HepG2 (cell line): ENCODE results near the gene TSSK3. TPM values are rescaled to one million over a fixed set of nuclear protein-coding genes. Genes with fewer than 3 reads are reported as not detected.

ENCODE experiments used
- GMEB2 ChIP-seq: IDR thresholded peaks from 2 replicates; pipeline ENCODE4 v1.6.1; 2016; ENCODE audit warnings: missing biosample characterization, missing genetic modification reagents, low read depth
- MXI1 ChIP-seq: IDR thresholded peaks from 3 replicates; pipeline ENCODE4 v1.6.1; 2012; ENCODE audit warnings: low read depth, low read length, inconsistent platforms, borderline replicate concordance
- PHF5A ChIP-seq: IDR thresholded peaks from one replicate; pipeline ENCODE4 v1.6.1; 2018; ENCODE audit warnings: low read depth, missing genetic modification reagents; ENCODE audit not compliant: unreplicated experiment
- RBAK ChIP-seq: sonication (generic); formaldehyde crosslinking; IDR thresholded peaks from 2 replicates; pipeline ENCODE4 v1.5.1; 2020; ENCODE audit warnings: mild to moderate bottlenecking, missing genetic modification reagents
- TBX2 ChIP-seq: sonication (generic); formaldehyde crosslinking; IDR thresholded peaks from 2 replicates; pipeline ENCODE4 v1.5.0; 2020; ENCODE audit warnings: missing genetic modification reagents, mild to moderate bottlenecking, borderline replicate concordance
- ZNF318 ChIP-seq: sonication (generic); formaldehyde crosslinking; IDR thresholded peaks from 2 replicates; pipeline ENCODE4 v1.4.0; 2020; ENCODE audit warnings: mild to moderate bottlenecking, missing genetic modification reagents
- ZNF367 ChIP-seq: sonication (generic); formaldehyde crosslinking; IDR thresholded peaks from 2 replicates; pipeline ENCODE4 v1.4.0; 2020; ENCODE audit warnings: missing genetic modification reagents, borderline replicate concordance
- ZNF773 ChIP-seq: sonication (generic); formaldehyde crosslinking; IDR thresholded peaks from 2 replicates; pipeline ENCODE4 v1.4.0; 2020; ENCODE audit warnings: missing genetic modification reagents, borderline replicate concordance
- polyA plus RNA-seq, 8 experiments: library from polyadenylated mRNA; depleted of rRNA in 3 of 8; stranded (reverse) in 7 of 8; unstranded in 1 of 8; fragments of >200 nt; fragmentation: Illumina TruSeq in 4 of 8; extraction: Trizol in 4 of 8; gene quantifications; 2 replicates each; pipeline versions ENCODE4 v1.2.1 to v1.2.3, GENCODE V29; 2011 to 2016; ENCODE audit warnings: low read depth in 4 of 8, missing spikeins in 1 of 8, mixed read lengths in 1 of 8; ENCODE audit not compliant: insufficient read depth in 1 of 8
- total RNA-seq, 5 experiments: library from RNA; depleted of rRNA; stranded (reverse); fragments of >200 nt; fragmentation: Illumina TruSeq; extraction: Trizol; gene quantifications; 2 replicates each; pipeline ENCODE4 v1.2.3, GENCODE V29; 2016; ENCODE audit warnings: low read depth in 1 of 5
- TF ChIP-seq, protein P1 (sequence below): sonication (generic); formaldehyde crosslinking; IDR thresholded peaks from 2 replicates; pipeline ENCODE4 v1.4.0; 2020; ENCODE audit warnings: missing genetic modification reagents, borderline replicate concordance
- TF ChIP-seq, protein P2 (sequence below): sonication (generic); formaldehyde crosslinking; IDR thresholded peaks from 2 replicates; pipeline ENCODE4 v1.4.0; 2020; ENCODE audit warnings: low read depth, mild to moderate bottlenecking, missing genetic modification reagents

The TSSK3 gene
- total and polyA plus RNA-seq, 2 of the 13 experiments (the other 11 are each of a cell fraction or from before 2014, with no cell fraction given): 1.0 to 1.1 TPM

DNA sequence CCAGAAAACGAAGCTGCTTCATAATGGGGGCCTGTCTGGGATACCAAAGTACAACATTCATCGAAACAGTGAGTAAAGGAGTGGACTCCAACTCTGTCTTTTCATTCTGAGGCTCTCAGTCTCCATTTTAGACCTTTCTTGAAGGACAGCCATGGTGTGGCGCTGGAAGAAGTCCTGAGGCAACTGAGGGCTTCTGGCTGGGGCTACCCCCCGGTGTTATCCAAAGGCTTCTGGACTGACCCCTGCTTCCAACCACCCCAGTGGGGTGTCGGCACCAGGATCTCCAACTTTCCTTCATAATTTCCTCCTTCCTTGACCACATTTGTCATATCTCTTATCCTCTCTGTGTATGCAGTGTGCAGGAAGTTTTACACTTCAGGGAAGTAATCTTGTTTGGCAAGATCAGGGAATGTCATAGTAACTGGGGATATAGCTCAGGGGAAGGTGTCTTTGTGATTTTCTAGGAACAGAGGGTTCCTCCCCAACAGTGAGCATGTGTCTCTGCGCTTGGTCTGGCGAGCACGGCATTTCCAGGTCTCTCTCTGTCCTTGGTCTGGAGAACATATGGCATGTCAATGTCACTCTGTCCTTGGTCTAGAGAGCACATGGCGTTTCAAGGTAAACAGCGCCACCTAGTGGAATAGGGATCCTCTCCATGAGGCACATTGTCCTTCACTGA, 51.3 kb downstream of the TSSK3 start (continued):
- TF ChIP-seq, protein P1, sequence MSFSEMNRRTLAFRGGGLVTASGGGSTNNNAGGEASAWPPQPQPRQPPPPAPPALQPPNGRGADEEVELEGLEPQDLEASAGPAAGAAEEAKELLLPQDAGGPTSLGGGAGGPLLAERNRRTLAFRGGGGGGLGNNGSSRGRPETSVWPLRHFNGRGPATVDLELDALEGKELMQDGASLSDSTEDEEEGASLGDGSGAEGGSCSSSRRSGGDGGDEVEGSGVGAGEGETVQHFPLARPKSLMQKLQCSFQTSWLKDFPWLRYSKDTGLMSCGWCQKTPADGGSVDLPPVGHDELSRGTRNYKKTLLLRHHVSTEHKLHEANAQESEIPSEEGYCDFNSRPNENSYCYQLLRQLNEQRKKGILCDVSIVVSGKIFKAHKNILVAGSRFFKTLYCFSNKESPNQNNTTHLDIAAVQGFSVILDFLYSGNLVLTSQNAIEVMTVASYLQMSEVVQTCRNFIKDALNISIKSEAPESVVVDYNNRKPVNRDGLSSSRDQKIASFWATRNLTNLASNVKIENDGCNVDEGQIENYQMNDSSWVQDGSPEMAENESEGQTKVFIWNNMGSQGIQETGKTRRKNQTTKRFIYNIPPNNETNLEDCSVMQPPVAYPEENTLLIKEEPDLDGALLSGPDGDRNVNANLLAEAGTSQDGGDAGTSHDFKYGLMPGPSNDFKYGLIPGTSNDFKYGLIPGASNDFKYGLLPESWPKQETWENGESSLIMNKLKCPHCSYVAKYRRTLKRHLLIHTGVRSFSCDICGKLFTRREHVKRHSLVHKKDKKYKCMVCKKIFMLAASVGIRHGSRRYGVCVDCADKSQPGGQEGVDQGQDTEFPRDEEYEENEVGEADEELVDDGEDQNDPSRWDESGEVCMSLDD (CRISPR knock-in tag): no peak
- no peak for TF ChIP-seq TBX2 (CRISPR knock-in tag)
- TF ChIP-seq ZNF773 (CRISPR knock-in tag): no peak
- TF ChIP-seq ZNF367: no peak
- TF ChIP-seq RBAK: no peak
- peak; percentile 75; the same call in 1 of the 3 replicates for TF ChIP-seq MXI1
- TF ChIP-seq PHF5A (CRISPR knock-in tag): peak; percentile 41
- TF ChIP-seq, protein P2, sequence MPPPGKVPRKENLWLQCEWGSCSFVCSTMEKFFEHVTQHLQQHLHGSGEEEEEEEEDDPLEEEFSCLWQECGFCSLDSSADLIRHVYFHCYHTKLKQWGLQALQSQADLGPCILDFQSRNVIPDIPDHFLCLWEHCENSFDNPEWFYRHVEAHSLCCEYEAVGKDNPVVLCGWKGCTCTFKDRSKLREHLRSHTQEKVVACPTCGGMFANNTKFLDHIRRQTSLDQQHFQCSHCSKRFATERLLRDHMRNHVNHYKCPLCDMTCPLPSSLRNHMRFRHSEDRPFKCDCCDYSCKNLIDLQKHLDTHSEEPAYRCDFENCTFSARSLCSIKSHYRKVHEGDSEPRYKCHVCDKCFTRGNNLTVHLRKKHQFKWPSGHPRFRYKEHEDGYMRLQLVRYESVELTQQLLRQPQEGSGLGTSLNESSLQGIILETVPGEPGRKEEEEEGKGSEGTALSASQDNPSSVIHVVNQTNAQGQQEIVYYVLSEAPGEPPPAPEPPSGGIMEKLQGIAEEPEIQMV (CRISPR knock-in tag): no peak
- no peak for TF ChIP-seq GMEB2
- no peak for TF ChIP-seq ZNF318
